Measurements from ENCODE around the gene PHF19.

GRCh38 chr9:120856700-120857099 is 20.3 kb downstream of the PHF19 start:
- TF ChIP-seq CTCF (IDR thresholded peaks at IDR 0.05) (no peak), POLR2AphosphoS5 (IDR thresholded peaks at IDR 0.05) (no peak), POLR2A (IDR thresholded peaks at IDR 0.05) (no peak), EP300 (IDR thresholded peaks at IDR 0.05) (no peak)
